ENCODE measurements around the gene CIITA.

Gene CIITA

DNA sequence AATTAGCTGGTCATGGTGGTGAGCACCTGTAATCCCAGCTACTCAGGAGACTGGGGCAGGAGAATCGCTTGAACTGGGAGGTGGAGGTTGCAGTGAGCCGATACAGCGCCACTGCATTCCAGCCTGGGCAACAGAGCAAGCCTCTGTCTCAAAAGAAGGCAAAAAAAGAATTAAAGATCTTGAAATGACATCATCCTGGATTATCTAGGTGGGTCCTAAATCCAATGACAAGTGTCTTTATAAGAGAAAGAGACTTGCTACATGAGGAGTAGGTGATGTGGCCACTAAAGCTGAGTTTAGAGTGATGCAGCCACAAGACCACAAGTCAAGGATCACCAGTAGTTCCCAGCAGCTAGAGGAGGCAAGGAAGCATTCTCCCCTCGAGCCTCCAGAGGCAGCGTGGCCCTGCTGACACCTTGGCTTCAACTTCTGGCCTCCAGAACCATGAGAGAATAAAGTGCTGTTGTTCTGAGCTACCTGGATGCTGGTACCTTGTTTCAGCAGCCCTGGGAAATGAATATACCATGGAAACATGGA lies 15.8 kb downstream of the CIITA start:
- H3K4me3 ChIP-seq (replicated peaks in 1 of 2; ENCODE audit: low read depth in 2 of 2, low read length in 2 of 2), result no peak overlapping the region
- DNase-seq (ENCODE audit: low read depth in 2 of 2), result no peak
- TF ChIP-seq, protein P1, sequence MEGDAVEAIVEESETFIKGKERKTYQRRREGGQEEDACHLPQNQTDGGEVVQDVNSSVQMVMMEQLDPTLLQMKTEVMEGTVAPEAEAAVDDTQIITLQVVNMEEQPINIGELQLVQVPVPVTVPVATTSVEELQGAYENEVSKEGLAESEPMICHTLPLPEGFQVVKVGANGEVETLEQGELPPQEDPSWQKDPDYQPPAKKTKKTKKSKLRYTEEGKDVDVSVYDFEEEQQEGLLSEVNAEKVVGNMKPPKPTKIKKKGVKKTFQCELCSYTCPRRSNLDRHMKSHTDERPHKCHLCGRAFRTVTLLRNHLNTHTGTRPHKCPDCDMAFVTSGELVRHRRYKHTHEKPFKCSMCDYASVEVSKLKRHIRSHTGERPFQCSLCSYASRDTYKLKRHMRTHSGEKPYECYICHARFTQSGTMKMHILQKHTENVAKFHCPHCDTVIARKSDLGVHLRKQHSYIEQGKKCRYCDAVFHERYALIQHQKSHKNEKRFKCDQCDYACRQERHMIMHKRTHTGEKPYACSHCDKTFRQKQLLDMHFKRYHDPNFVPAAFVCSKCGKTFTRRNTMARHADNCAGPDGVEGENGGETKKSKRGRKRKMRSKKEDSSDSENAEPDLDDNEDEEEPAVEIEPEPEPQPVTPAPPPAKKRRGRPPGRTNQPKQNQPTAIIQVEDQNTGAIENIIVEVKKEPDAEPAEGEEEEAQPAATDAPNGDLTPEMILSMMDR (IDR thresholded peaks at IDR 0.05; ENCODE audit: low read depth, low read length), result no peak

DNA sequence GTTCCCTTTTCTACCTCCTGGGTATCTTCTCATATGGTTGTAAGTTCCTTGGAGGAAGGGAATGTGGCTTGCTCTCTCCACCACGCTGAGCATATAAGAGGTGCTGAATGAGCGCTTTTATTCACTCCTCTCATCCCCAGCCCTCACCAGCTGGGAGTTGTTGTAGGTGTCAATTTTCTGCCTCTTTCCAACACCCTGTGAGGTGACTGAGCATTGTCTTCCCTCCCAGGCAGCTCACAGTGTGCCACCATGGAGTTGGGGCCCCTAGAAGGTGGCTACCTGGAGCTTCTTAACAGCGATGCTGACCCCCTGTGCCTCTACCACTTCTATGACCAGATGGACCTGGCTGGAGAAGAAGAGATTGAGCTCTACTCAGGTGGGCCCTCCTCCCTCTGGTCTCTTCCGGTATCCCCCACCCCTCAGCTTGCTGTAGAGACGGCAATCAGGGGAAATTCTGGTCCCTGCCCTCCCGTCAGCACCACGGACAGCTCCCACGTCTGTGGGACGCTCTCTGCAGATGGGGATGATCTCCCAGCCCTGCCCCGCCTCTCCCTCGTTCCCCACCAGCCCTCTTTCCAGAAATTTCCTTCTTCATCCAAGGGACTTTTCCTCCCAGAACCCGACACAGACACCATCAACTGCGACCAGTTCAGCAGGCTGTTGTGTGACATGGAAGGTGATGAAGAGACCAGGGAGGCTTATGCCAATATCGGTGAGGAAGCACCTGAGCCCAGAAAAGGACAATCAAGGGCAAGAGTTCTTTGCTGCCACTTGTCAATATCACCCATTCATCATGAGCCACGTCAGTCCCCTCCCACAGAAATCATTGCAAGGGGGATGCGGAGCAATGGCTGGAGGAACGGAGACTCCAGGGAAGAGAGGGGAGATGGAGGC lies 18.3 kb downstream of the CIITA start:
- DNase-seq (ENCODE audit: low read depth in 2 of 2), result peak; percentile 28 to 40
- no peak overlapping the region for H3K4me3 ChIP-seq (replicated peaks in 1 of 2; ENCODE audit: low read depth in 2 of 2, low read length in 2 of 2)
- TF ChIP-seq, protein P1 (IDR thresholded peaks at IDR 0.05; ENCODE audit: low read depth, low read length), result no peak

DNA sequence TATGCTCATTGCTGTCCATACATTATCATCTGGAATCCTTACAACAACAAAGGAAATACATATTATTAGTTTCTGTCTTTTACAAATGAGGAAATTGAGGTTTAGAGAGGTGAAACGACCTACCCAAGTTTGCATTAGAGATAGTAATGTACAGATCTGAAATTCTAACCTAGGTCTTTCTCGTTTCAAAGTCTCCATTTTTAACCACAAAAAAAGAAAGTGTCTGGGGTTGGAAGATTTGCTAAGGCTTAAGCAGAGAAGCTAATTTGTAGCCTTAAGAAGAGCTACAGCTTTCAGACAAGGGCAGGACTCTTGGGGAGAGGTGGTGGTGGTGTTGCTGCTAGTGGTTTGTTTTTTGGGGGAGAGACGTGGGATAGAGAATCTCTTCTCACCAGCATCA lies 19.2 kb downstream of the CIITA start:
- TF ChIP-seq, protein P1 (IDR thresholded peaks at IDR 0.05; ENCODE audit: low read depth, low read length), result no peak
- H3K4me3 ChIP-seq (replicated peaks in 1 of 2; ENCODE audit: low read depth in 2 of 2, low read length in 2 of 2), result no peak overlapping the region
- no peak for DNase-seq (ENCODE audit: low read depth in 2 of 2)

DNA sequence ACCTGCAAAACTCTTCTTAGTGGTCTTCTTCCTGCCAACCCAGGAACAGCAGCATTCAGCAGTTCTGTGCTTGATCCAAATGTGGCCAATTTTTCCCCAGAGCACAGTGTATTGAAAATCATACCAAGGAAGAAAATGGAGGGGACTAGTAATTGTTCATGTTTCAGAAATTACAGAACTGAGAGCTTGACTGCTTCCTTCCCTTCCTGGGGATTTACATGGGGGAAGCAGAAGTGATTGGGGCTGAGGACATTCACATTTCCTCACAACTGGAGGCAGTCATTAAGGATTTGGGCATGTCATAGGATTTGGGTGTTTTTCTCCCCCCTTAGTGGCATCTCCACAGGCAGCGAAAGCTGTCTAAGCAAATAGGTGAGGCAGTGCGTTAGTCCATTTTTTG lies 19.7 kb downstream of the CIITA start:
- no peak for DNase-seq (ENCODE audit: low read depth in 2 of 2)
- TF ChIP-seq, protein P1 (IDR thresholded peaks at IDR 0.05; ENCODE audit: low read depth, low read length), result no peak

DNA sequence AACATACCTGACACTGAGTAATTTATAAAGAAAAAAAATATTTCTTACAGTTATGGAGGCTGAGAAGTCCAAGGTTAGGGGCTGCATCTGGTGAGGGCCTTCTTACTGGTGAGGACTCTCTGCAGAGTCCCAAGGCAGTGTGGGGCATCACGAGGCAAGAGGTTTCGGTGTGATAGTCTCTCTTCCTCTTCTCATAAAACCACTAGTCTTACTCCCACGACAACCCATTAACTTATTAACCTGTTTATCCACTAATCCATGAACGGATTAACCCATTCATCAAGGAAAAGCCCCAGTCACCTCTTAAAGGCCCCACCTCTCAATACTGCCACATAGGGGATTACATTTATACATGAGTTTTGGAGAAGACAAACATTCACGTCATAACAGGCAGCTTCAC lies 20.1 kb downstream of the CIITA start:
- no peak for DNase-seq (ENCODE audit: low read depth in 2 of 2)
- no peak overlapping the region for H3K4me3 ChIP-seq (replicated peaks in 1 of 2; ENCODE audit: low read depth in 2 of 2, low read length in 2 of 2)
- TF ChIP-seq, protein P1 (IDR thresholded peaks at IDR 0.05; ENCODE audit: low read depth, low read length), result no peak

More for the DNA sequence above, 19.7 kb downstream of the CIITA start:
- H3K4me3 ChIP-seq (replicated peaks in 1 of 2; ENCODE audit: low read depth in 2 of 2, low read length in 2 of 2), result no peak overlapping the region

DNA sequence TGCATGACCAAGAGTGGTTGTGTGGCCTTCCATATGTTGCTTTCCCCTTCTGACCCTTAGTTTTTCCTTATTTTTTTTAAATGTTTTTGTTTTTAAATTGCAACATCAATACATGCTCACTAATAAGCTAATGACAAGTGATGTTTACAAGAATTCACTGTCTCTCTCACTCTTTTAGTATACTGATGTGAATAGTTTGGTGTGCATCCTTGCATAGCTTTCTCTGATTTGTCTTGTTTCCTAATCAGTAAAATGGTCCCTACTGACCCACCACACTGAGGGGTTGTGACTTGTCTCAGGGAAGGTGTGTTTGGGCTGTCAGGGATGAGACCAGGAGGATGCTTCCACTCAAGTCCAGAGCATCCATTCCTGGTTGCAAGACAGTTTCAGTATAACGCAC lies 26.0 kb downstream of the CIITA start:
- H3K4me3 ChIP-seq (replicated peaks in 1 of 2; ENCODE audit: low read depth in 2 of 2, low read length in 2 of 2), result no peak overlapping the region
- DNase-seq (ENCODE audit: low read depth in 2 of 2), result no peak
- TF ChIP-seq, protein P1 (IDR thresholded peaks at IDR 0.05; ENCODE audit: low read depth, low read length), result no peak

Data from cardiac fibroblast (primary cell).